ENCODE measurements around the gene C1orf232. TPM values are rescaled to one million over a fixed set of nuclear protein-coding genes. Genes with fewer than 3 reads are reported as not detected.

C1orf232 gene
- total and polyA plus RNA-seq, 2 of the 4 experiments (the other 2 are of a cell fraction), result not detected

DNA sequence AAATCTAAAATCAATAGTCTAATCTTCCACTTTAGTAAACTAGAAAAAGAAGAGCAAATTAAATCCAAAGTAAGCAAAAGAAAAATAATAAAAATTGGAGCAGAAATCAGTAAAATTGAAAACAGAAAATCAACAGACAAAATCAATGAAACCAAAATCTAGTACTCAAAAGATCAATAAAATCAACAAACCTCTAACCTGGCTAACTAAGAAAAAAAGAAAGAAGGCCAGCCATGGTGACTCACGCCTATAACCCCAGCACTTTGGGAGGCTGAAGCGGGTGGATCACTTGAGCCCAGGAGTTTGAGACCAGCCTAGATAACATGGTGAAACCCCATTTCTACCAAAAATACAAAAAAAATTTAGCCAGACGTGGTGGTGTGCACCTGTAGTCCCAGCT, 34.3 kb downstream of the C1orf232 start:
- Histone ChIP-seq H2BK120ac (ENCODE audit: low read depth, low read length) (no peak overlapping the region), H2AK5ac (ENCODE audit: low read depth, low read length) (no peak overlapping the region), H2BK20ac (ENCODE audit: low read depth, low read length) (no peak overlapping the region), H4K5ac (ENCODE audit: low read depth, low read length) (no peak overlapping the region), H4K8ac (ENCODE audit: low read depth in 2 of 2, low read length in 2 of 2) (no peak overlapping the region), H3K56ac (ENCODE audit: extremely low read depth, insufficient read depth, low read length) (no peak overlapping the region), H3K9ac (ENCODE audit: low read depth, low read length) (no peak overlapping the region), H4K20me1 (ENCODE audit: insufficient read depth, low read length) (no peaks in the 10 kb centered on the region), H3K18ac (ENCODE audit: low read depth, low read length) (no peak overlapping the region), H2AK9ac (replicated peaks; ENCODE audit: low read depth, low read length, poor library complexity) (no peak overlapping the region), H2BK15ac (ENCODE audit: low read depth, low read length) (no peak overlapping the region), H3K23ac (ENCODE audit: low read depth, low read length) (no peak overlapping the region), H3K4me3 (ENCODE audit: insufficient read depth, low read depth, low read length) (no peak overlapping the region), H3K27ac (ENCODE audit: insufficient read depth, low read length) (no peak overlapping the region), H3K9me3 (ENCODE audit: control insufficient read depth, insufficient read depth, low read length) (no peaks in the 10 kb centered on the region), H3K4me2 (ENCODE audit: low read depth, low read length) (no peak overlapping the region), H4K91ac (ENCODE audit: insufficient read depth, low read depth, low read length) (no peak overlapping the region), H3K79me1 (ENCODE audit: low read depth in 1 of 2, low read length in 2 of 2) (no peaks in the 10 kb centered on the region), H3K4me1 (ENCODE audit: control insufficient read depth, insufficient read depth, low read length) (no peaks in the 10 kb centered on the region), H2BK5ac (ENCODE audit: low read depth, low read length, poor library complexity, severe bottlenecking) (no peak overlapping the region), H3K36me3 (ENCODE audit: control insufficient read depth, insufficient read depth, low read length) (no peaks in the 10 kb centered on the region), H2AFZ (replicated peaks; ENCODE audit: low read length, poor library complexity) (no peak overlapping the region), H3K14ac (replicated peaks; ENCODE audit: low read depth, low read length) (no peak overlapping the region), H3K4ac (ENCODE audit: low read depth, low read length) (no peak overlapping the region), H3K9me1 (ENCODE audit: insufficient read depth, low read length) (no peaks in the 10 kb centered on the region), H3K27me3 (ENCODE audit: control insufficient read depth, insufficient read depth, low read length) (peaks cover 8% of the 10 kb centered on the region)
- no peak for DNase-seq
- ChIA-PET CTCF (interaction anchor here (0.6 kb wide), 1 partner anchor 14 kb away, joined by 3 read pairs; no protein-coding TSS in a partner anchor), POLR2A (ENCODE audit: unreplicated experiment) (no interaction called here)
- no TSS peak for BruUV-seq (replicated peaks)
- no peak for ATAC-seq (ENCODE audit: low read depth)
- dilution Hi-C loops (cut with HindIII; ENCODE audit: low sequenced_read_pairs, unreplicated experiment) (no loop called here), intact Hi-C loops (cut with micrococcal nuclease) (no loop called here), in situ Hi-C loops (cut with MboI; ENCODE audit: low sequenced_read_pairs) (no loop called here)
- no CpG with 5 or more reads among the region's 3 CpGs for WGBS, 2 experiments (ENCODE audit: extremely low coverage in 2 of 2, insufficient read length in 1 of 2)
- TF ChIP-seq MAFK (IDR thresholded peaks at IDR 0.05; ENCODE audit: low read depth, low read length) (no peak), RFX5 (IDR thresholded peaks at IDR 0.05; ENCODE audit: low read depth, low read length) (no peak), MAZ (IDR thresholded peaks at IDR 0.05; ENCODE audit: borderline replicate concordance, low read depth, low read length) (no peak), MXI1 (IDR thresholded peaks at IDR 0.05; ENCODE audit: borderline replicate concordance, low read depth, low read length) (no peak)
- TF ChIP-seq, protein P1, sequence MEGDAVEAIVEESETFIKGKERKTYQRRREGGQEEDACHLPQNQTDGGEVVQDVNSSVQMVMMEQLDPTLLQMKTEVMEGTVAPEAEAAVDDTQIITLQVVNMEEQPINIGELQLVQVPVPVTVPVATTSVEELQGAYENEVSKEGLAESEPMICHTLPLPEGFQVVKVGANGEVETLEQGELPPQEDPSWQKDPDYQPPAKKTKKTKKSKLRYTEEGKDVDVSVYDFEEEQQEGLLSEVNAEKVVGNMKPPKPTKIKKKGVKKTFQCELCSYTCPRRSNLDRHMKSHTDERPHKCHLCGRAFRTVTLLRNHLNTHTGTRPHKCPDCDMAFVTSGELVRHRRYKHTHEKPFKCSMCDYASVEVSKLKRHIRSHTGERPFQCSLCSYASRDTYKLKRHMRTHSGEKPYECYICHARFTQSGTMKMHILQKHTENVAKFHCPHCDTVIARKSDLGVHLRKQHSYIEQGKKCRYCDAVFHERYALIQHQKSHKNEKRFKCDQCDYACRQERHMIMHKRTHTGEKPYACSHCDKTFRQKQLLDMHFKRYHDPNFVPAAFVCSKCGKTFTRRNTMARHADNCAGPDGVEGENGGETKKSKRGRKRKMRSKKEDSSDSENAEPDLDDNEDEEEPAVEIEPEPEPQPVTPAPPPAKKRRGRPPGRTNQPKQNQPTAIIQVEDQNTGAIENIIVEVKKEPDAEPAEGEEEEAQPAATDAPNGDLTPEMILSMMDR (conservative IDR thresholded peaks at IDR 0.05; ENCODE audit: low read depth, low read length), result no peak
- TF ChIP-seq, protein P2, sequence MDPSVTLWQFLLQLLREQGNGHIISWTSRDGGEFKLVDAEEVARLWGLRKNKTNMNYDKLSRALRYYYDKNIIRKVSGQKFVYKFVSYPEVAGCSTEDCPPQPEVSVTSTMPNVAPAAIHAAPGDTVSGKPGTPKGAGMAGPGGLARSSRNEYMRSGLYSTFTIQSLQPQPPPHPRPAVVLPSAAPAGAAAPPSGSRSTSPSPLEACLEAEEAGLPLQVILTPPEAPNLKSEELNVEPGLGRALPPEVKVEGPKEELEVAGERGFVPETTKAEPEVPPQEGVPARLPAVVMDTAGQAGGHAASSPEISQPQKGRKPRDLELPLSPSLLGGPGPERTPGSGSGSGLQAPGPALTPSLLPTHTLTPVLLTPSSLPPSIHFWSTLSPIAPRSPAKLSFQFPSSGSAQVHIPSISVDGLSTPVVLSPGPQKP (IDR thresholded peaks at IDR 0.05; ENCODE audit: borderline replicate concordance, low read depth, low read length), result no peak

All from IMR-90 (cell line).